ENCODE results near the gene MROH2B. TPM values are rescaled to one million over a fixed set of nuclear protein-coding genes. Genes with fewer than 3 reads are reported as not detected.

Gene MROH2B
- total and polyA plus RNA-seq, 2 donors (not counting 3 experiments of a cell fraction or from before 2014, with no cell fraction given): not detected

GRCh38 chr5:40987349-40987748 lies 83.8 kb downstream of the MROH2B start:
- H3K27ac ChIP-seq (ENCODE audit: insufficient read depth, low read depth, low read length): no peak overlapping the region

More at GRCh38 chr5:40987349-40987748, 83.8 kb downstream of the MROH2B start:
- FAIRE-seq: no peak
- Histone ChIP-seq H3K4me1 (ENCODE audit: control insufficient read depth, extremely low read depth, insufficient read depth, low read length) (no peaks in the 10 kb centered on the region), H3K9me3 (replicated peaks; ENCODE audit: control insufficient read depth, insufficient read depth, low read length) (no peaks in the 10 kb centered on the region), H3K4me2 (ENCODE audit: insufficient read depth, low read length) (no peak overlapping the region), H4K20me1 (replicated peaks; ENCODE audit: control insufficient read depth, extremely low read depth, insufficient read depth, low read length) (no peaks in the 10 kb centered on the region), H3K9me1 (replicated peaks; ENCODE audit: control insufficient read depth, extremely low read depth, insufficient read depth, low read length) (no peaks in the 10 kb centered on the region), H3K36me3 (ENCODE audit: control insufficient read depth in 2 of 2, extremely low read depth in 1 of 2, insufficient read depth in 2 of 2, low read length in 2 of 2) (no peaks in the 10 kb centered on the region), H2AFZ (ENCODE audit: low read depth, low read length) (no peak overlapping the region), H3K4me3 (replicated peaks in 1 of 3; ENCODE audit: insufficient read depth in 1 of 3, low read depth in 1 of 3, low read length in 3 of 3) (no peak overlapping the region), H3K79me2 (ENCODE audit: control insufficient read depth, insufficient read depth, low read length) (no peaks in the 10 kb centered on the region), H3K27me3 (ENCODE audit: control insufficient read depth in 2 of 2, insufficient read depth in 2 of 2, low read length in 2 of 2) (no peaks in the 10 kb centered on the region), H3K9ac (replicated peaks; ENCODE audit: extremely low read depth, insufficient read depth, low read length) (no peak overlapping the region)
- no TSS peak for BruUV-seq (replicated peaks)
- no peak for DNase-seq (ENCODE audit: low read depth, low spot score)
- TF ChIP-seq MYC (IDR thresholded peaks at IDR 0.05; ENCODE audit: low read depth, low read length) (no peak), MAX (IDR thresholded peaks at IDR 0.05; ENCODE audit: insufficient read depth, insufficient read length) (no peak), CTCF (IDR thresholded peaks at IDR 0.05; ENCODE audit: extremely low read depth in 1 of 2, insufficient read depth in 1 of 2, low read depth in 1 of 2, low read length in 2 of 2) (no peak), FOS (IDR thresholded peaks at IDR 0.05; ENCODE audit: borderline replicate concordance, insufficient read depth, low read length) (no peak), JUN (IDR thresholded peaks at IDR 0.05; ENCODE audit: borderline replicate concordance, insufficient read depth, insufficient read length, low read depth) (no peak), GATA2 (IDR thresholded peaks at IDR 0.05; ENCODE audit: insufficient read depth, insufficient read length, low read depth, low read length) (no peak), POLR2A (IDR thresholded peaks at IDR 0.05; ENCODE audit: low read depth, low read length) (no peak)
- intact Hi-C loops (cut with micrococcal nuclease): no loop called here
- POLR2A ChIA-PET: no interaction called here
- dilution Hi-C loops (cut with MboI; ENCODE audit: extremely low pct_ligation_motif_present, low sequenced_read_pairs): no loop called here
- CTCF ChIA-PET: no interaction called here
